ENCODE data around the gene MEOX1. TPM values are rescaled to one million over a fixed set of nuclear protein-coding genes. Genes with fewer than 3 reads are reported as not detected.
"Not testable (repeated sequence)": the region's sequence is repeated elsewhere in the genome, so short reads cannot be mapped to it uniquely, and the experiment has no call there.

MEOX1 gene
- total RNA-seq, 1 donor from 2014 or later, result not detected

DNA sequence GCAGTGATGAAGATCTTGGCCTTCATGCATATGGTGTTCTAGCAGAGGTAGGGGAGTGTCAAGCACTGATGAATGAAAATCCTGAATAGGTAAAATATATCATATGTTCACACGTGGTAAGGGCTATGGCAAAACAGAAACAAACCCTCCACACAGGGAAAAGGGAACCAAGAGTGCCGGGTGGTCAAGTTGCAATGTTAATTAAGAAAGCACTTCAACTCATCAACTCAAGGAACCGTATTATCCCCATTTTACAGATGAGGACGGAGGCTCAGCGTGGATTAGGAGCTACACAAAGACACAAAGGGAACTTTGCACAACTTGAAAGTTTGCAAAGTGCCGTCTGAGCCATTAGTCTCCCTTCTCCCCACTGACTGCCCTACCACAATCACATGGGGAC lies 28.1 kb upstream of the MEOX1 start:
- no peaks in the 10 kb centered on the region for H3K36me3 Mint-ChIP-seq (ENCODE audit: low read depth, unreplicated experiment)
- H3K4me3 ChIP-seq (ENCODE audit: insufficient read depth, low read depth, low read length), result no peak overlapping the region
- no peak overlapping the region for H3K27ac Mint-ChIP-seq (ENCODE audit: unreplicated experiment)
- H3K9me3 Mint-ChIP-seq (ENCODE audit: unreplicated experiment), result no peaks in the 10 kb centered on the region
- H3K4me3 Mint-ChIP-seq (ENCODE audit: unreplicated experiment), result no peak overlapping the region
- no peaks in the 10 kb centered on the region for H3K4me1 ChIP-seq (ENCODE audit: insufficient read depth, low read length)
- H3K9me3 ChIP-seq (ENCODE audit: insufficient read depth, low read depth, low read length), result no peaks in the 10 kb centered on the region
- peaks cover 11% of the 10 kb centered on the region for H3K4me1 Mint-ChIP-seq (ENCODE audit: low read depth, unreplicated experiment)
- no peak overlapping the region for H3K9ac ChIP-seq (ENCODE audit: low read length)
- no peaks in the 10 kb centered on the region for H3K79me2 ChIP-seq (ENCODE audit: insufficient read depth, low read length)
- H3K27ac ChIP-seq (ENCODE audit: low read depth, low read length), result no peak overlapping the region
- H2AFZ ChIP-seq (ENCODE audit: low read depth, low read length), result no peak overlapping the region
- DNase-seq (ENCODE audit: low read depth) (no peak), FAIRE-seq (no peak)
- no peak overlapping the region for H3K4me2 ChIP-seq (ENCODE audit: low read length)
- peaks cover 31% of the 10 kb centered on the region for H3K27me3 Mint-ChIP-seq (ENCODE audit: low read depth, unreplicated experiment)
- H3K36me3 ChIP-seq (ENCODE audit: insufficient read depth, low read length), result no peaks in the 10 kb centered on the region
- H4K20me1 ChIP-seq (ENCODE audit: insufficient read depth, low read length), result no peaks in the 10 kb centered on the region
- TF ChIP-seq CTCF (IDR thresholded peaks at IDR 0.05; ENCODE audit: insufficient read depth, low read depth, low read length) (no peak), EZH2 (IDR thresholded peaks at IDR 0.05; ENCODE audit: insufficient read depth, low read length) (no peak)
- peaks cover 22% of the 10 kb centered on the region for H3K27me3 ChIP-seq (ENCODE audit: insufficient read depth, low read length)

DNA sequence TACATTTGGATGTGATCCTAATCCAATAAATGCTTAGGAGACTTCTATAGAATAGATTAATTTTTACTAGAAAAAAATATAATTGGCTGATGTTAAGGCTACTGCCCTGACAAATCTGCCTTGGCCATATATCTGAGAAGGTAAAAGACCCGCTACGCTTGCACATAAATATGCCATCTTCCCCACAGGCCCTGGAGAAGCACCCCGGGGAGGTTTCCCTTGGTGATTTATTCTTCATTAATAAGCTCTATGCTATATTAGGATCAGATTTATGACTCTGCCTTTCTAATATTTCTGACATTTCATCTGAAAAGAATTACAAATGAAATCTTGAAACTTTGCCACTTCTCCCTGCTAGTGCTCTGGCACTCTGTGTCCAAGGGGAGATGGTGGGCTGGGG lies 27.4 kb upstream of the MEOX1 start:
- no peak overlapping the region for H3K4me2 ChIP-seq (ENCODE audit: low read length)
- Mint-ChIP-seq H3K27me3 (ENCODE audit: low read depth, unreplicated experiment) (peaks cover 33% of the 10 kb centered on the region), H3K4me1 (ENCODE audit: low read depth, unreplicated experiment) (peaks cover 11% of the 10 kb centered on the region), H3K9me3 (ENCODE audit: unreplicated experiment) (no peaks in the 10 kb centered on the region), H3K27ac (ENCODE audit: unreplicated experiment) (no peak overlapping the region), H3K4me3 (ENCODE audit: unreplicated experiment) (no peak overlapping the region), H3K36me3 (ENCODE audit: low read depth, unreplicated experiment) (no peaks in the 10 kb centered on the region)
- no peaks in the 10 kb centered on the region for H3K9me3 ChIP-seq (ENCODE audit: insufficient read depth, low read depth, low read length)
- TF ChIP-seq EZH2 (IDR thresholded peaks at IDR 0.05; ENCODE audit: insufficient read depth, low read length), result no peak
- no peak overlapping the region for H3K9ac ChIP-seq (ENCODE audit: low read length)
- H3K36me3 ChIP-seq (ENCODE audit: insufficient read depth, low read length), result no peaks in the 10 kb centered on the region
- H3K27ac ChIP-seq (ENCODE audit: low read depth, low read length), result no peak overlapping the region
- FAIRE-seq (no peak), DNase-seq (ENCODE audit: low read depth) (no peak)
- no peaks in the 10 kb centered on the region for H3K79me2 ChIP-seq (ENCODE audit: insufficient read depth, low read length)
- no peak overlapping the region for H2AFZ ChIP-seq (ENCODE audit: low read depth, low read length)
- no peak overlapping the region for H3K4me3 ChIP-seq (ENCODE audit: insufficient read depth, low read depth, low read length)
- H4K20me1 ChIP-seq (ENCODE audit: insufficient read depth, low read length), result no peaks in the 10 kb centered on the region
- H3K27me3 ChIP-seq (ENCODE audit: insufficient read depth, low read length), result peaks cover 22% of the 10 kb centered on the region
- H3K4me1 ChIP-seq (ENCODE audit: insufficient read depth, low read length), result no peaks in the 10 kb centered on the region

DNA sequence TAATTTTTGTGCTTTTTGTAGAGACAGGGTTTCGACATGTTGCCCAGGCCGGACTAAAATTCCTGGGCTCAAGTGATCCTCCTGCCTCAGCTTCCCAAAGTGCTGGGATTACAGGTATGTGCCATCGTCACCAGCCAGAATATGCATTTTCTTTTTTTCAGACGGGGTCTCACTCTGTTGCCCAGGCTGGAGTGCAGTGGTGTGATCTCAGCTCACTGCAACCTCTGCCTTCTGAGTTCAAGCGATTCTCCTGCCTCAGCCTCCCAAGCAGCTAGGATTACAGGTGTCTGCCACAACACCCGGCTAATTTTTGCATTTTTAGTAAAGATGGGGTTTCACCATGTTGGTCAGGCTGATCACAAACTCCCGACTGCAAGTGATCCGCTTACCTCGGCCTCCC lies 25.2 kb upstream of the MEOX1 start:
- not testable (repeated sequence) for H3K4me2 ChIP-seq (ENCODE audit: low read length); H3K4me3 ChIP-seq (ENCODE audit: insufficient read depth, low read depth, low read length); H3K4me3 Mint-ChIP-seq (ENCODE audit: unreplicated experiment); DNase-seq (ENCODE audit: low read depth); H3K9me3 Mint-ChIP-seq (ENCODE audit: unreplicated experiment); H3K79me2 ChIP-seq (ENCODE audit: insufficient read depth, low read length); H3K36me3 ChIP-seq (ENCODE audit: insufficient read depth, low read length); FAIRE-seq; H3K27ac ChIP-seq (ENCODE audit: low read depth, low read length); H4K20me1 ChIP-seq (ENCODE audit: insufficient read depth, low read length); H3K9me3 ChIP-seq (ENCODE audit: insufficient read depth, low read depth, low read length); H3K4me1 ChIP-seq (ENCODE audit: insufficient read depth, low read length); H3K36me3 Mint-ChIP-seq (ENCODE audit: low read depth, unreplicated experiment); H2AFZ ChIP-seq (ENCODE audit: low read depth, low read length); H3K27ac Mint-ChIP-seq (ENCODE audit: unreplicated experiment); H3K9ac ChIP-seq (ENCODE audit: low read length)
- peaks cover 20% of the 10 kb centered on the region for H3K27me3 ChIP-seq (ENCODE audit: insufficient read depth, low read length)
- Mint-ChIP-seq H3K27me3 (ENCODE audit: low read depth, unreplicated experiment) (peaks cover 46% of the 10 kb centered on the region), H3K4me1 (ENCODE audit: low read depth, unreplicated experiment) (peaks cover 11% of the 10 kb centered on the region)
